Measurements from ENCODE around the gene SHISA8.

The SHISA8 gene

GRCh38 chr22:41905411-41906202, 9.3 kb downstream of the SHISA8 start:
- DNase-seq (ENCODE audit: extremely low read depth, low read depth): no peak
- no peak for TF ChIP-seq CTCF (IDR thresholded peaks at IDR 0.05; ENCODE audit: low read depth, low read length)

- TF ChIP-seq CTCF (IDR thresholded peaks at IDR 0.05; ENCODE audit: low read depth, low read length): no peak
- DNase-seq (ENCODE audit: extremely low read depth, low read depth): no peak
Observed at GRCh38 chr22:41904450-41905410, 10.1 kb downstream of the SHISA8 start.

- no peak for DNase-seq (ENCODE audit: extremely low read depth, low read depth)
- no peak for TF ChIP-seq CTCF (IDR thresholded peaks at IDR 0.05; ENCODE audit: low read depth, low read length)
Observed at GRCh38 chr22:41902932-41903421, 11.9 kb downstream of the SHISA8 start.

GRCh38 chr22:41902016-41902415, 12.9 kb downstream of the SHISA8 start:
- no peak for TF ChIP-seq CTCF (IDR thresholded peaks at IDR 0.05; ENCODE audit: low read depth, low read length)
- no peak for DNase-seq (ENCODE audit: extremely low read depth, low read depth)

GRCh38 chr22:41900652-41901312, 14.1 kb downstream of the SHISA8 start:
- no peak for DNase-seq (ENCODE audit: extremely low read depth, low read depth)
- no peak for TF ChIP-seq CTCF (IDR thresholded peaks at IDR 0.05; ENCODE audit: low read depth, low read length)

- DNase-seq (ENCODE audit: extremely low read depth, low read depth): no peak
- no peak for TF ChIP-seq CTCF (IDR thresholded peaks at IDR 0.05; ENCODE audit: low read depth, low read length)
Observed at GRCh38 chr22:41899992-41900651, 14.8 kb downstream of the SHISA8 start.
